Activated T-cell treated with anti-CD3 and anti-CD28 coated beads, Interleukin-2, amount 50 U/mL, for 72 hours (primary cell): ENCODE data around the gene PCSK7. TPM values are rescaled to one million over a fixed set of nuclear protein-coding genes. Genes with fewer than 3 reads are reported as not detected.

Experiments
- ATAC-seq, 2 donors: fragments of 150-1000 bp; cut with Tn5 transposase; replicated peaks in 1 of 2; 2 replicates each; pipeline ENCODE4 v1.10.0; 2021; ENCODE audit warnings: moderate library complexity in 2 of 2, mild to moderate bottlenecking in 1 of 2
- DNase-seq, 2 donors: peaks; one replicate each; pipeline ENCODE4 v3.0.0; 2021 to 2022; ENCODE audit warnings: mixed read lengths in 1 of 2
- H3K27ac Mint-ChIP-seq: one replicate; pipeline ENCODE4 v1.8.0; 2022; ENCODE audit warnings: mild to moderate bottlenecking, moderate library complexity, mixed read lengths
- H3K27me3 Mint-ChIP-seq: one replicate; pipeline ENCODE4 v1.8.0; 2022; ENCODE audit warnings: low read depth, mixed read lengths
- H3K36me3 Mint-ChIP-seq, 2 donors: one replicate each; pipeline ENCODE4 v1.8.0; 2022; ENCODE audit warnings: mixed read lengths in 2 of 2, mild to moderate bottlenecking in 1 of 2; ENCODE audit not compliant: insufficient read depth in 2 of 2
- H3K4me1 Mint-ChIP-seq: one replicate; pipeline ENCODE4 v1.8.0; 2022; ENCODE audit warnings: low read depth, mixed read lengths
- H3K4me3 Mint-ChIP-seq, 2 donors: one replicate each; pipeline ENCODE4 v1.8.0; 2022; ENCODE audit warnings: mild to moderate bottlenecking in 2 of 2, mixed read lengths in 2 of 2, moderate library complexity in 2 of 2
- H3K9me3 Mint-ChIP-seq, 2 donors: one replicate each; pipeline ENCODE4 v1.8.0; 2022; ENCODE audit warnings: mixed read lengths in 2 of 2
- total RNA-seq, 2 donors: library from RNA; stranded (reverse); gene quantifications; one replicate each; pipeline ENCODE4 v1.2.3, GENCODE V29; 2022

PCSK7 gene
- total RNA-seq, 2 donors from 2014 or later: 139 to 147 TPM

DNA sequence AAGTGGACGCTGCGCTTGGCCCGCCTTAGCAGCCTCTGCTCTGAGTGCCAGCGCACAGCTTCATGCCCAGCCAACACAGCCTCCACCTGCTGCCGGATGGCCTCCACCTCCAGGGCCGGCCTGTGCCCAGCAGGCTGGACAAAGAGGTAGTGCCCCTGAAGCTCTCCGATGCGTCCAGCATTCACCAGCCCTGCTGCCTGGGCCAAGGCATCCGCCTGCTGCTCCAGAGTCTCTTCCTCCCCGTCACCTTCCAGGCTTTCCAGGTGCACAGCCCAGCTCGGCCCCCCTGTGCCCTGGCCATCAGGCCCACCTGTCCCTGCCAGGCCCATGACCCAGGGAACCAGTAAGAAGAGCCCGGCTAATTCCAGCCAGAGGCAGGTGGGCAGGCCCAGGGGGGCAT, 2.5 kb downstream of the PCSK7 start:
- H3K27ac Mint-ChIP-seq: peak overlapping the region; percentile 18
- DNase-seq (no peak), ATAC-seq (no peak)
- peaks cover 58% of the 10 kb centered on the region for H3K4me1 Mint-ChIP-seq
- H3K9me3 Mint-ChIP-seq: no peaks in the 10 kb centered on the region
- peak overlapping the region; percentile 89 to 95 for H3K4me3 Mint-ChIP-seq
- H3K27me3 Mint-ChIP-seq: no peaks in the 10 kb centered on the region
- peaks cover 16 to 41% of the 10 kb centered on the region in 2 donors for H3K36me3 Mint-ChIP-seq

DNA sequence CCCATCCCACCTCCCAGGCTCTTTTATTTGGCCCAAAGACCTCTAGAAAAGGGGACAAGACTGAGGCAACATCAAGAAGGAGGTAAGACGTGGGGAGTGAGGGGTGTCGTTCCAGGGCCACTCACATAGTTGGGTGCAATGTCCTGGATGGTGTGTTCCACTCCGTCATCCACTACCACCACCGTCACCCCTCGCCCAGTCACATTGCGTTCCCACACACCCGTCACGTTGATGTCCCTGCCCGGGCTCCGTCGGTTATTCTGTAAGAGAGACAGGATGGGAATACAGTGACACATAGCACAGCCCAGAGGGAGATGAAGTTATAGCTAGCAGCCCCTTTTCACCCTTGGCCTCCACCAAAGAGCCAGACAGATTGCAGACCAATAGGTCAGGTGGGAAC, 3.8 kb downstream of the PCSK7 start:
- Mint-ChIP-seq H3K36me3 (peaks cover 20 to 41% of the 10 kb centered on the region in 2 donors), H3K27me3 (no peaks in the 10 kb centered on the region), H3K4me1 (peaks cover 45% of the 10 kb centered on the region), H3K9me3 (no peaks in the 10 kb centered on the region), H3K27ac (peak overlapping the region; percentile 85), H3K4me3 (peak overlapping the region; percentile 15 to 42)
- DNase-seq: no peak
- no peak for ATAC-seq

DNA sequence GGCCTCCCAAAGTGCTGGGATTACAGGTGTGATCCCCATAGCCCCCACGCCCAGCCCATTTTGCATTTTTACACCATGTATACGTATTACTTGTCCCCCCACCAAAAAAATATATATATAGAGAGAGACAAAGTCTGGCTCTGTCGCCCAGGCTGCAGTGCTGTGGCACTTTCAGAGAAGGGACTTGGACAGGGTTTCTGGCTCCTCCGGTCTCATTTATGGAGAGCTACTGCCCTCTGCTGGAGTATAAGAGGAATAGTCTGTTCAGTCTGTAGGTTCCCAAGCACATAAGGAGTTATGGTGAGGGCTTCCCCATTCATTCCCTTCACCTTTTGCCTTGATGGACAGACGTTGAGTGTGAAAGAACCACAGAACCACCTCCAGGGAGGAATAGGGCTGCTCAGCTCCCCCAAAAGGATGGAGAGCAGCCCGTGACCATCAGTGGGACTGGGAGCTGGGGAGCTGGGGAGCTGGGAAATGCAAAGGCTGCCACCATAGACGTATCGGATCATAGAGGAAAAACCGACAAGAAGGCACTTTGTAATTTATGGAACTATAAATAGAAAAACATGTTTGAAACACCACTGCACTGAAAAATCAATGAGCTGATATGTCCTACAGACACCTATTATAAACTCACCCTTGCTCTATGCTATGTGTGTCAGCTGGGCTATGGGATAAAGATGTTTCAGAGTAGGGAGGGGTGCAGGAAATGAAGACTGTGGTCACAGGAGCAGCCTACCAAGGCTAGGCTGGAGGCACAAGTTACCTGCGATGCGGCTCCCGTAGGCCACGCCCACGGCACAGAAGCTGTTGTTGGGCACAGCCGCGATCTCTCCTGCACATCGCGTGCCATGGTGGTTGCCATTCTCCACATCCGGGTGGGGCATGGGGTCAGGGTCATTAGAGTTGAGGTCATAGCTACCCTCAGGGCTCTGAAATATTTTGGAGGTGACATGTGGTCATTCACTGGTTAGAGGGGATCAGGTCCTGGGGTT, 5.2 kb downstream of the PCSK7 start:
- H3K4me1 Mint-ChIP-seq: peaks cover 45% of the 10 kb centered on the region
- H3K4me3 Mint-ChIP-seq: no peak overlapping the region
- peak overlapping the region; percentile 44 for H3K27ac Mint-ChIP-seq
- ATAC-seq (peak; percentile 36 to 41), DNase-seq (peak; percentile 39 to 49)
- no peaks in the 10 kb centered on the region for H3K27me3 Mint-ChIP-seq
- H3K9me3 Mint-ChIP-seq: no peaks in the 10 kb centered on the region
- peaks cover 20 to 41% of the 10 kb centered on the region in 2 donors for H3K36me3 Mint-ChIP-seq

DNA sequence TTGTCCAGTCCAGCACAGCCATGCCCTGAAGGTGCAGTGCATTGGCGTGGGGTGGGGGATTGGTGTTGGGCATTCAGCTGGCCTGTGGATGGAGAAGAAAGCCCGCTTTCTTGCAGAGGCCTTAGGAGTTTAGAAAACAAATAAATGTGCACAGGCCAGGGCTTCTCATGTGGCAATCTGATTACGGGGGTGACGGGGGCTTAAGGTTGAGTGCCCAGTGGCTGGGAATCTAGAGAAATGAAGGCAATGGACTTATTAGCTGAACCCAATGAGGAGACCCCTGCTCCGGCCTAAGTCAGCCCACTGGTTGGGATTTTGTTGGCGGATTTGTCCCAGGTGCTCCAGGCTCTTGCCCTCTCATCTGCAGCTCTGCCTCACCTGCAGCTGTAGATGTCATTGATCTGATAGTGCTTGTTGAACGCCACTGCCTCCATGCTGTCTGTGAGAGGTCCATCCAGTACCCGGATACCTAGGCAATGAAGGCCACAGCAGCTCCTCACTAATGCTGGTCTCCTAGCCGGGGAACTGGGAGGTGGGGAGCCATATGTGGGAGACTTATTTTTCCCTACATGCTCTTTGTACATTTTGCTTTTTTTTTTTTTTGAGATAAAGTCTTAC, 6.2 kb downstream of the PCSK7 start:
- H3K9me3 Mint-ChIP-seq: no peaks in the 10 kb centered on the region
- H3K36me3 Mint-ChIP-seq: peaks cover 19 to 36% of the 10 kb centered on the region in 2 donors
- no peaks in the 10 kb centered on the region for H3K27me3 Mint-ChIP-seq
- peaks cover 41% of the 10 kb centered on the region for H3K4me1 Mint-ChIP-seq
- no peak for DNase-seq
- H3K4me3 Mint-ChIP-seq: no peak overlapping the region
- H3K27ac Mint-ChIP-seq: no peak overlapping the region
- ATAC-seq: no peak

DNA sequence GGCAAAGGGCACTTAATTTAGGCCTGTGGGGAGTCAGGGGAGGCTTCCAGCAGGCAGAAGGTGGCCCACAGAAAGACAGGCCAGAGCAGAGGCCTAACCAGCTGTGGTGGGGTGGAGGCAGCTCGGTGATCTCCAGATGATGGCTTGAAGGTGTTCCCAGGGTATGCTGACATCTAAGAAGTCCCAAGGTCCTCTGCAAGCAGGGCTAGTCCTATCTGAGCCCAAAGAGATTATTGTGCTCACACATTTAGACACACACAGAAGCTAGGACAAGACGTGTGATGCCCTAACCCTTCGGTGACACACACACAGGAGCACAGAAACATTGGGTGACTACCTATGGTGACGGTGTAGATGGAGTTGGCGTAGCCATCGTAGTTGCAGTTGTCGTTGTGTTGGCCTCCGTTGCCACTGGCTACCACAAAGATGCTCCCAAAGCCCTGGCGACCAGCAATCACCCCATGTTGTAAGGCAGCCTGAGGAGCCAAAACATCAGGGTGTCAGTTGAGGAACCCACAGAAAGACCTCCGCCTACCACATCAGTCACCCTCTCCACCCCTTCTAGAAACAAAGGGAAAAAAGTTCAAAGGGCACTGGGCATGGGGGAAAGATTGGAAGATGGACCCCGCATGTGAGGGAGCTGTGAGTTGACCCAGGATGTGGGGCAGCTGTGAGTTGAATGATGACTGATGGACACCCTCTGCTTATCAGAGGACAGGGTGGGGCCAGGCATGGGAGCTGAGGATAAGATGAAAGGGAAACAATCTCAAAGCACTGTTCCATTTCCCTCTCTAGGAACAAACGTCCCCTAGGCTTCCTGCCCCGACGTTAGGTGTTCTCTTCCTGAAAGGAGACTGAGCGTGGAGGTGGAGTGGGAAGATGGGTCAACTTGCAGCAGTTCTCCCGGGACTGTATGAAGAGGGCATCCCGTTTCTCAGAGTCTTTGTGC, 7.9 kb downstream of the PCSK7 start:
- Mint-ChIP-seq H3K27ac (peak overlapping the region; percentile 44), H3K4me1 (peaks cover 24% of the 10 kb centered on the region), H3K4me3 (no peak overlapping the region), H3K27me3 (no peaks in the 10 kb centered on the region), H3K36me3 (peaks cover 18 to 30% of the 10 kb centered on the region in 2 donors), H3K9me3 (no peaks in the 10 kb centered on the region)
- DNase-seq (no peak), ATAC-seq (no peak)

DNA sequence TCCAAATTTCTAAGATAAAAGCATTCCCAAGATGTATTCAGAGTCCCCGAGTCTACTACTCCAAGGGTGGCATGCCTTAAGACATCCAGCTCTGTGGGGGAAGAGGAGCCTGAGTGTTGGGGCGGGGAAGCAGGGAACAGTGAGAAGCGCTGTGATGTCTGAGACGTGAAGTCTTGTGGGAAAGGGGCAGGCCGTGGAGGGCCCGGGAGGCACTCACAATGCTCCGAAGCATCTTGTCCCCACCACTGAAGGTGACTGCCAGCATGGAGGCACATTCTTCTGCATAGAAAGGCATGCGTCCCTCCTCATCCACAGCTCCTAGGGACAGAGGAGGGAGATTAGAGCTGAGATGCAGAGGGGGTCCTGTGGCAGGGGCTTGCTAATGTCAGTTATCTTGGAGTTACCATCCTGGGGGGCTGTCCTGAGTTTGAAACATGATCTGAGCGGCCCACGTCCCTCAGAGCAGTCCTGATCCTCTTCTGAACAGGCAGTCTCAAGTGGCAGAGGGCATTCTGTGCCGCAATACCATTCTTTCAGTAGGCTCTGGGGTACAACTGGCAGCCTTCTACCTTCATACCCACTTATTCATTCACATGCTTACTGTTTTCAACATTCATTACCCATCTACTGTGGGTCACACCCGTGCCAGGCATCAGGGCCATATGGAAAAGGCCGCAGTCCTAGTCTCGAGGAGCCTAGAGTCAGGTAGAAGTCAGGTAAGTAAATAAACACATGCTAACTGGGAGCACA, 8.7 kb downstream of the PCSK7 start:
- ATAC-seq: no peak
- no peaks in the 10 kb centered on the region for H3K9me3 Mint-ChIP-seq
- no peak overlapping the region for H3K27ac Mint-ChIP-seq
- H3K36me3 Mint-ChIP-seq: peaks cover 19 to 32% of the 10 kb centered on the region in 2 donors
- no peak for DNase-seq
- no peak overlapping the region for H3K4me3 Mint-ChIP-seq
- peaks cover 16% of the 10 kb centered on the region for H3K4me1 Mint-ChIP-seq
- no peaks in the 10 kb centered on the region for H3K27me3 Mint-ChIP-seq

DNA sequence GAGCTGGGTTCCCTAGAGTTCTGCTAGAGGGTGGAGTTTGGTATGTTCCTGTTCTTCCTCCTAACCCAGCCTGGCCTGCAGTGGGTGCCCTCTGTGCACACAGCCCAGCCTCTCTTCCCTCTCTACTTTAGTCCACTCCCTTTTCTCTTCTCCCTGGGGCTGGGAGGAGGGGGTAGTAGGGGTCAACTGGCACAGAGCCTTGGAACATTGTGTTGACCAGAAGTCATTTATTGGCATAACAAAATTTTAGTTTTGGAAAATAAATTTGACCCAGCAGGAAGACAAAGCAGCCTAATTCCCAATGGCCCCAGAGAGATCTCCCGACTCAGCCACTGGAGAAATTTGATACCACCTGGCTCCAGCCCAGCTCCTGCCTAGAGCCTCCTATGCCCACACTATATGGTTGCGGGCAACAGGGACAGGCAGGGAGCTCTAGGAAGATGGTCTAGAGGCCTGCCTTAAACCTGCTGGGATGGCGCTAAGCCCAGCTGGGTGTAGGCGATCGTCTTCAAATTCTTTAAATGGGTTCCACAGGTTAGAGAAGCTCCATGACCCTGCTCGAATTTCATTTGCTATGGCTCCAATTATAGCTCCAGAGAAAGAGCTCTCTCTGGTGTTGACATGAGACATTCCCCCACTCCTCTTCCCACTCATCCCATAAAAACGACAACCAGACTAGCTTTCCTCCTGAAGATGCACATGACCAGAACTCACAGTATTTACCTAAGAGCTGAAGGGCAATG, 9.9 kb downstream of the PCSK7 start:
- no peak for DNase-seq
- peaks cover 8% of the 10 kb centered on the region for H3K4me1 Mint-ChIP-seq
- H3K4me3 Mint-ChIP-seq: no peak overlapping the region
- H3K36me3 Mint-ChIP-seq: peaks cover 16 to 28% of the 10 kb centered on the region in 2 donors
- H3K27ac Mint-ChIP-seq: no peak overlapping the region
- no peaks in the 10 kb centered on the region for H3K9me3 Mint-ChIP-seq
- ATAC-seq: no peak
- no peaks in the 10 kb centered on the region for H3K27me3 Mint-ChIP-seq

DNA sequence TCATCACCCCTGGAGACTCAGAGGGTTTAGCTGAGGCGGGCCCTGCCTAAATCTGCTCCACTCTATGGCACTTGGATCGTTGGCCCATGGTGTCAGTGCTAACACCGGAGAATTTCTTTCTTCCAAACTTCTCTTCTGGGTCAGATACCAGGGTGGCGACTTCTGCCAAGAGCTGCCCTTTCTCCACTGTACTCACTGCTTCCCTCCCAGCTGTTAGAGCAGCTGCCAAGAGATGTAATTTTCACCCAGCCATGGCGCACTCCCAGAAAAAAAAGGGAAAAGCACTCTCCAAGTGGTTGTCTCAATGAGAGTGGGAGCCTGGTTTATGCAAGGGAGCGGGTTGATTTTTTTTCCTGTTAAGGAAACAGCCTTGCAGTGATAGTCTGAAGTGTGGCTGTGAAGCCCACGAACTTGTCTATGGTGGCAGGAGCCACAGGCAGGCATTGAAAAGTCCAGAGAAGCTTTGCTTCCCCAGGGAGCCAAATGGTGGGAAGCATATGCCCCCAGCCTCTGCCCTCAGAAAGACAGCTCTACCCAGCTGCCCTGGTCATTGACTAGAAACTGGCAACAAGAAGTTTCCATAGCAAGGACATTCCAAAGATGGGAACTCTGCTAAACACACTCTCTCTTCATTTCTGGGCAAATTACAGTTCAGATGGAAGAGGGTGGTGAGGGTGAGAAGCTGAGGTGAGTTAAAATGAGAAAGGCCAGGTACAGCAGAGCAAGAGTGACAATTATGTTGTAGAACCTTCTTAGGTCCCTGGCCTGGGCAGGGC, 10.7 kb downstream of the PCSK7 start:
- no peak for DNase-seq
- Mint-ChIP-seq H3K27me3 (no peaks in the 10 kb centered on the region), H3K4me1 (peaks cover under 1% of the 10 kb centered on the region), H3K9me3 (no peaks in the 10 kb centered on the region), H3K36me3 (peaks cover 15 to 23% of the 10 kb centered on the region in 2 donors), H3K27ac (peak overlapping the region; percentile 17), H3K4me3 (no peak overlapping the region)
- no peak for ATAC-seq

DNA sequence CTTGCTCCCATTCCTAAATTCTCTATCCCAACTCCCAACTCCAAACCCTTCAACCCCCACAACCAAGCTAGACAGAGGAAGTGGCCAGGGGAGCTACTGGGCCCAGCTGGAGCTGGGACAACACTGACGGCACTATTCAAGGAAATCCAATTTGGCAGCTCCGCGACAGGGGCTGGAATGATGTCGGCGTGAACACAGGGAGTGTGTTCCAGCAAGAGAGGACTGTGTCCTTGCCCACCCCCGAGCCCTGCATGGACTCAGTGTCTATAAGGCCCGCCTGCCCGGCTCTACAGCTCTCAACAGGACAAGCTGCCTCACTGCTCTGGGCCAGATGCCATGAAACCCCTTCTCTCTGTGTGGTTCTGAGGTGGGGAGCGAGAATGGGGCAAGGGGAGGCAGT, 11.3 kb downstream of the PCSK7 start:
- H3K9me3 Mint-ChIP-seq: no peaks in the 10 kb centered on the region
- no peak overlapping the region for H3K27ac Mint-ChIP-seq
- H3K4me3 Mint-ChIP-seq: no peak overlapping the region
- no peaks in the 10 kb centered on the region for H3K4me1 Mint-ChIP-seq
- H3K36me3 Mint-ChIP-seq: peaks cover 15 to 26% of the 10 kb centered on the region in 2 donors
- no peaks in the 10 kb centered on the region for H3K27me3 Mint-ChIP-seq
- DNase-seq (no peak), ATAC-seq (no peak)

DNA sequence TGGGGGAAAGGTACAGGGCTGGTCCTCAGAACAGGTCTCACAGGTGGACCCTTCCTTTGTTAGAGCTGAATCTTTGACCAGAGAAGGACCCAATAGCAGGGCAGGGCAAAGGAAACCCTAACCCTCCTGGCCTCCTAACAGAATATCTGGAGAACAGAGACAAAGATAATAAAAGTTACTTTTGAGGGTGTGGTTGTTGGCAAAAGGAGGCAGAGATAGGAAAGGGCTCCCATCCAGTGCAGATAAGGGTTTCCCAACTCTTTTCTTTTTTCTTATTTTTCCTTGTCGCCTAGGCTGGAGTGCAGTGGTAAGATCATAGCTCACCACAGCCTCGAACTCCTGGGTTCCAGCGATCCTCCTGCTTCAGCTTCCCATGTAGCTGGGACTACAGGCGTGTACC, 11.9 kb downstream of the PCSK7 start:
- no peaks in the 10 kb centered on the region for H3K4me1 Mint-ChIP-seq

DNA sequence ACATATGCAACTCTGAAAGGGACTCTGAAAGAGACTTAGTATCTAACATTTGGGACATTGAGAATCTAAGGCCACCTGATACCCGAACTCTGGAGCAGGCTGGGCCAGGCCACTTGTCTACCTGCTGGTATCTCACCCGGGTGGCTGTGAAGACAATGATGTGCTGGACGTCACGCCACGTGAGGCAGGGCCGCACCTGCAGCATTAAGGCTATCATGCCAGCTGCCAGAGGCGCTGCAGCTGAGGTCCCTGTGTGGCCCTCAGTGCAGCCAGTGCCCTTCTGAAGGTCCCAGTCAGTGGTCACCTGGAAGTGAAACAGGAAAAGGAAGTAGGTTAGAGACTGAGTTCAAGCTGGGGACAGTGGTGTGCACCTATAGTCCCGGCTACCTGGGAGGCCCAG, 12.4 kb downstream of the PCSK7 start:
- peak overlapping the region; percentile 68 for H3K27ac Mint-ChIP-seq
- H3K9me3 Mint-ChIP-seq: no peaks in the 10 kb centered on the region
- no peak for DNase-seq
- H3K4me1 Mint-ChIP-seq: no peaks in the 10 kb centered on the region
- no peaks in the 10 kb centered on the region for H3K27me3 Mint-ChIP-seq
- H3K4me3 Mint-ChIP-seq: no peak overlapping the region
- no peak for ATAC-seq
- H3K36me3 Mint-ChIP-seq: peaks cover 15 to 26% of the 10 kb centered on the region in 2 donors

More for the DNA sequence above, 11.9 kb downstream of the PCSK7 start:
- H3K27ac Mint-ChIP-seq: no peak overlapping the region
- H3K27me3 Mint-ChIP-seq: no peaks in the 10 kb centered on the region
- ATAC-seq: no peak
- peaks cover 15 to 22% of the 10 kb centered on the region in 2 donors for H3K36me3 Mint-ChIP-seq
- DNase-seq: no peak
- H3K4me3 Mint-ChIP-seq: no peak overlapping the region
- H3K9me3 Mint-ChIP-seq: no peaks in the 10 kb centered on the region
